Stimulated activated naive B cell treated with anti-CD40 and anti-IgM and Interleukin-4, amounts not matched to agents 10 μg/mL and 1 μg/mL and 100 μg/mL, for 72 hours (primary cell): Measurements from ENCODE around the gene NTSR2.

Experiments
- ATAC-seq, 2 donors: fragments of 150-1000 bp; cut with Tn5 transposase; replicated peaks; 2 replicates each; pipeline ENCODE4 v1.10.0; 2021; ENCODE audit warnings: moderate library complexity in 1 of 2
- DNase-seq: peaks from one replicate; pipeline ENCODE4 v3.0.0; 2021
- H3K27ac Mint-ChIP-seq: one replicate; pipeline ENCODE4 v1.8.0; 2022; ENCODE audit warnings: mild to moderate bottlenecking, mixed read lengths
- H3K27me3 Mint-ChIP-seq, 2 donors: one replicate each; pipeline ENCODE4 v1.8.0; 2022; ENCODE audit warnings: mixed read lengths in 2 of 2
- H3K36me3 Mint-ChIP-seq, 2 donors: one replicate each; pipeline ENCODE4 v1.8.0; 2022; ENCODE audit warnings: mixed read lengths in 2 of 2, mild to moderate bottlenecking in 1 of 2
- H3K4me1 Mint-ChIP-seq, 2 donors: one replicate each; pipeline ENCODE4 v1.8.0; 2022; ENCODE audit warnings: mixed read lengths in 2 of 2, mild to moderate bottlenecking in 1 of 2
- H3K4me3 Mint-ChIP-seq, 2 donors: one replicate each; pipeline ENCODE4 v1.8.0; 2022; ENCODE audit warnings: mild to moderate bottlenecking in 2 of 2, mixed read lengths in 2 of 2, moderate library complexity in 1 of 2
- H3K9me3 Mint-ChIP-seq, 2 donors: one replicate each; pipeline ENCODE4 v1.8.0; 2022; ENCODE audit warnings: mixed read lengths in 2 of 2, mild to moderate bottlenecking in 1 of 2

Gene NTSR2

GRCh38 chr2:11647834-11648600 lies 22.0 kb downstream of the NTSR2 start:
- no peak overlapping the region for H3K27ac Mint-ChIP-seq
- no peaks in the 10 kb centered on the region for H3K9me3 Mint-ChIP-seq
- H3K4me1 Mint-ChIP-seq = no peaks in the 10 kb centered on the region
- ATAC-seq = no peak
- H3K4me3 Mint-ChIP-seq = no peak overlapping the region
- no peaks in the 10 kb centered on the region for H3K36me3 Mint-ChIP-seq
- DNase-seq = no peak
- H3K27me3 Mint-ChIP-seq = peaks cover 22 to 26% of the 10 kb centered on the region in 2 donors

- ATAC-seq (no peak), DNase-seq (no peak)
- no peaks in the 10 kb centered on the region for H3K9me3 Mint-ChIP-seq
- H3K4me1 Mint-ChIP-seq = no peaks in the 10 kb centered on the region
- peaks cover 25 to 29% of the 10 kb centered on the region in 2 donors for H3K27me3 Mint-ChIP-seq
- no peak overlapping the region for H3K27ac Mint-ChIP-seq
- no peaks in the 10 kb centered on the region for H3K36me3 Mint-ChIP-seq
- H3K4me3 Mint-ChIP-seq = no peak overlapping the region
Observed at GRCh38 chr2:11646530-11646929, 23.5 kb downstream of the NTSR2 start.

- Mint-ChIP-seq H3K27ac (no peak overlapping the region), H3K4me1 (no peaks in the 10 kb centered on the region), H3K4me3 (no peak overlapping the region), H3K27me3 (peaks cover 26 to 27% of the 10 kb centered on the region in 2 donors), H3K36me3 (no peaks in the 10 kb centered on the region), H3K9me3 (no peaks in the 10 kb centered on the region)
- DNase-seq (no peak), ATAC-seq (no peak)
Observed at GRCh38 chr2:11644293-11644692, 25.7 kb downstream of the NTSR2 start.

- Mint-ChIP-seq H3K4me3 (no peak overlapping the region), H3K9me3 (no peaks in the 10 kb centered on the region), H3K27ac (no peak overlapping the region), H3K27me3 (peaks cover 18 to 23% of the 10 kb centered on the region in 2 donors), H3K36me3 (no peaks in the 10 kb centered on the region), H3K4me1 (no peaks in the 10 kb centered on the region)
- ATAC-seq = no peak
- DNase-seq = no peak
Observed at GRCh38 chr2:11642972-11643371, 27.0 kb downstream of the NTSR2 start.

- Mint-ChIP-seq H3K36me3 (no peaks in the 10 kb centered on the region), H3K4me1 (no peaks in the 10 kb centered on the region), H3K4me3 (no peak overlapping the region), H3K9me3 (no peaks in the 10 kb centered on the region), H3K27me3 (peaks cover 22 to 35% of the 10 kb centered on the region in 2 donors), H3K27ac (no peak overlapping the region)
- no peak for DNase-seq
- no peak for ATAC-seq
Observed at GRCh38 chr2:11640132-11640531, 29.9 kb downstream of the NTSR2 start.

GRCh38 chr2:11639503-11639902 lies 30.5 kb downstream of the NTSR2 start:
- H3K27me3 Mint-ChIP-seq = peaks cover 22 to 35% of the 10 kb centered on the region in 2 donors

GRCh38 chr2:11637546-11637945 lies 32.4 kb downstream of the NTSR2 start:
- Mint-ChIP-seq H3K4me1 (no peaks in the 10 kb centered on the region), H3K4me3 (no peak overlapping the region), H3K9me3 (no peaks in the 10 kb centered on the region), H3K27ac (no peak overlapping the region), H3K27me3 (peaks cover 14 to 32% of the 10 kb centered on the region in 2 donors), H3K36me3 (no peaks in the 10 kb centered on the region)
- ATAC-seq (no peak), DNase-seq (no peak)

More at GRCh38 chr2:11639503-11639902, 30.5 kb downstream of the NTSR2 start:
- DNase-seq (no peak), ATAC-seq (no peak)
- Mint-ChIP-seq H3K36me3 (no peaks in the 10 kb centered on the region), H3K4me3 (no peak overlapping the region), H3K4me1 (no peaks in the 10 kb centered on the region), H3K9me3 (no peaks in the 10 kb centered on the region), H3K27ac (no peak overlapping the region)

- DNase-seq (no peak), ATAC-seq (no peak)
- Mint-ChIP-seq H3K4me1 (no peaks in the 10 kb centered on the region), H3K9me3 (no peaks in the 10 kb centered on the region), H3K36me3 (no peaks in the 10 kb centered on the region), H3K4me3 (no peak overlapping the region), H3K27ac (no peak overlapping the region), H3K27me3 (peaks cover 14 to 33% of the 10 kb centered on the region in 2 donors)
Observed at GRCh38 chr2:11636593-11637295, 33.3 kb downstream of the NTSR2 start.

- H3K9me3 Mint-ChIP-seq = no peaks in the 10 kb centered on the region
- peaks cover 13 to 31% of the 10 kb centered on the region in 2 donors for H3K27me3 Mint-ChIP-seq
- H3K4me1 Mint-ChIP-seq = no peaks in the 10 kb centered on the region
- no peak overlapping the region for H3K4me3 Mint-ChIP-seq
- ATAC-seq = no peak
- no peaks in the 10 kb centered on the region for H3K36me3 Mint-ChIP-seq
- DNase-seq = no peak
- no peak overlapping the region for H3K27ac Mint-ChIP-seq
Observed at GRCh38 chr2:11635141-11635540, 34.9 kb downstream of the NTSR2 start.

- Mint-ChIP-seq H3K36me3 (no peaks in the 10 kb centered on the region), H3K9me3 (no peaks in the 10 kb centered on the region), H3K4me3 (no peak overlapping the region), H3K4me1 (no peaks in the 10 kb centered on the region), H3K27me3 (peaks cover 7 to 25% of the 10 kb centered on the region in 2 donors), H3K27ac (no peak overlapping the region)
- DNase-seq = no peak
- no peak for ATAC-seq
Observed at GRCh38 chr2:11634584-11634983, 35.4 kb downstream of the NTSR2 start.

- Mint-ChIP-seq H3K27ac (no peak overlapping the region), H3K4me3 (no peak overlapping the region), H3K4me1 (no peaks in the 10 kb centered on the region), H3K27me3 (peaks cover 4 to 19% of the 10 kb centered on the region in 2 donors), H3K9me3 (no peaks in the 10 kb centered on the region), H3K36me3 (no peaks in the 10 kb centered on the region)
- DNase-seq (no peak), ATAC-seq (no peak)
Observed at GRCh38 chr2:11633923-11634478, 36.0 kb downstream of the NTSR2 start.

- Mint-ChIP-seq H3K27me3 (peaks cover 10 to 16% of the 10 kb centered on the region in 2 donors), H3K27ac (no peak overlapping the region), H3K36me3 (peaks cover 0 to 2% of the 10 kb centered on the region in 2 donors), H3K4me1 (no peaks in the 10 kb centered on the region), H3K4me3 (no peak overlapping the region), H3K9me3 (peaks cover 9 to 13% of the 10 kb centered on the region in 2 donors)
- ATAC-seq (no peak), DNase-seq (no peak)
Observed at GRCh38 chr2:11631462-11631861, 38.5 kb downstream of the NTSR2 start.

GRCh38 chr2:11630855-11631254 lies 39.1 kb downstream of the NTSR2 start:
- H3K4me1 Mint-ChIP-seq = no peaks in the 10 kb centered on the region
- peaks cover 0 to 2% of the 10 kb centered on the region in 2 donors for H3K36me3 Mint-ChIP-seq
- H3K27me3 Mint-ChIP-seq = peaks cover 7 to 12% of the 10 kb centered on the region in 2 donors
- no peak overlapping the region for H3K4me3 Mint-ChIP-seq
- ATAC-seq (no peak), DNase-seq (no peak)
- no peak overlapping the region for H3K27ac Mint-ChIP-seq
- peaks cover 9 to 13% of the 10 kb centered on the region in 2 donors for H3K9me3 Mint-ChIP-seq

- H3K4me3 Mint-ChIP-seq = no peak overlapping the region
- peak in 1 of 2 donors; percentile 4 for ATAC-seq
- no peaks in the 10 kb centered on the region for H3K4me1 Mint-ChIP-seq
- no peak overlapping the region for H3K27ac Mint-ChIP-seq
- H3K9me3 Mint-ChIP-seq = peaks cover 9 to 13% of the 10 kb centered on the region in 2 donors
- peaks cover 0 to 2% of the 10 kb centered on the region in 2 donors for H3K36me3 Mint-ChIP-seq
- DNase-seq = no peak
- H3K27me3 Mint-ChIP-seq = peaks cover 7 to 12% of the 10 kb centered on the region in 2 donors
Observed at GRCh38 chr2:11629851-11630250, 40.1 kb downstream of the NTSR2 start.
